Small intestine (tissue), 7 donors: Measurements from ENCODE around the gene CCDC93. TPM values are rescaled to one million over a fixed set of nuclear protein-coding genes. Genes with fewer than 3 reads are reported as not detected.

Source experiments
- DNase-seq, 2 donors: peaks; one replicate each; pipeline versions ENCODE4 v3.0.0 to v3.0.0-alpha.2; 2013
- FAIRE-seq: peaks from 2 replicates; lab custom pipeline; 2012; peaks lifted over from hg19 to GRCh38; lab: Jason Lieb, UNC
- H3K27ac ChIP-seq, 3 donors: one replicate each; pipeline ENCODE4 v1.5.1; 2013; ENCODE audit warnings: low read length in 2 of 3, mild to moderate bottlenecking in 2 of 3, control low read depth in 1 of 3, inconsistent platforms in 1 of 3, low read depth in 1 of 3, moderate library complexity in 1 of 3
- H3K27me3 ChIP-seq, 3 donors: one replicate each; pipeline ENCODE4 v1.6.1; 2013; ENCODE audit warnings: low read length in 3 of 3, inconsistent platforms in 1 of 3; ENCODE audit not compliant: control insufficient read depth in 3 of 3, insufficient read depth in 3 of 3
- H3K36me3 ChIP-seq, 3 donors: one replicate each; pipeline ENCODE4 v1.6.1; 2013; ENCODE audit warnings: low read length in 3 of 3, inconsistent platforms in 1 of 3, low read depth in 1 of 3, mild to moderate bottlenecking in 1 of 3, moderate library complexity in 1 of 3; ENCODE audit not compliant: control insufficient read depth in 3 of 3, insufficient read depth in 2 of 3
- H3K4me1 ChIP-seq, 3 donors: one replicate each; pipeline ENCODE4 v1.6.1; 2013; ENCODE audit warnings: low read length in 2 of 3, inconsistent platforms in 1 of 3, low read depth in 1 of 3, mild to moderate bottlenecking in 1 of 3, moderate library complexity in 1 of 3; ENCODE audit not compliant: control insufficient read depth in 3 of 3, insufficient read depth in 2 of 3
- H3K4me3 ChIP-seq, 3 donors: one replicate each; pipeline ENCODE4 v1.5.1; 2013; ENCODE audit warnings: low read length in 3 of 3, control low read depth in 1 of 3, inconsistent platforms in 1 of 3, low read depth in 1 of 3, mild to moderate bottlenecking in 1 of 3, moderate library complexity in 1 of 3
- H3K9me3 ChIP-seq, 2 donors: one replicate each; pipeline ENCODE4 v1.6.1; 2013; ENCODE audit warnings: low read depth in 1 of 2, low read length in 1 of 2; ENCODE audit not compliant: control insufficient read depth in 2 of 2, insufficient read depth in 1 of 2
- WGBS, 3 donors: extraction: QIAGEN DNeasy Blood & Tissue Kit; methylation state at CpG; one replicate each; pipeline ENCODE4 v1.1.7; 2013; 5-methylcytosine and 5-hydroxymethylcytosine counted together
- polyA plus RNA-seq, 4 donors: library from polyadenylated mRNA; stranded (reverse) in 3 of 4; unstranded in 1 of 4; fragments of 200-250 nt in 3 of 4; fragments of 120-200 nt in 1 of 4; gene quantifications; one replicate each; pipeline versions ENCODE4 v1.2.1 to v1.2.3, GENCODE V29; 2013
- donor health status: healthy with polysubstance abuse.
- donor health status: control.
- donor health status: control.
- donor health status: Bipolar disorder and iron deficiency.
- donor health status: healthy.

CCDC93 gene
- polyA plus RNA-seq, 4 donors, result 7.2 to 44.0 (median 12.0) TPM

GRCh38 chr2:117997872-117998454 is 15.9 kb downstream of the CCDC93 start:
- Histone ChIP-seq H3K4me3 (no peak overlapping the region), H3K9me3 (no peaks in the 10 kb centered on the region), H3K27me3 (no peaks in the 10 kb centered on the region), H3K4me1 (peaks cover 0 to under 1% (median 0%) of the 10 kb centered on the region in 3 donors), H3K27ac (no peak overlapping the region), H3K36me3 (peaks cover 12 to 55% (median 42%) of the 10 kb centered on the region in 3 donors)
- no peak for DNase-seq
- 85 to 92% (median 86%) methylated on average over 3 of the region's 3 CpGs for WGBS, 3 donors
- no peak for FAIRE-seq

- FAIRE-seq (no peak), DNase-seq (no peak)
- H3K9me3 ChIP-seq, result no peaks in the 10 kb centered on the region
- H3K4me3 ChIP-seq, result no peak overlapping the region
- peaks cover 10 to 50% (median 39%) of the 10 kb centered on the region in 3 donors for H3K36me3 ChIP-seq
- 67 to 83% (median 78%) methylated on average over 3 of the region's 3 CpGs for WGBS, 3 donors
- H3K4me1 ChIP-seq, result no peaks in the 10 kb centered on the region
- peak overlapping the region in 1 of 3 donors; percentile 29 for H3K27ac ChIP-seq
- no peaks in the 10 kb centered on the region for H3K27me3 ChIP-seq
Observed at GRCh38 chr2:117996525-117996924, 17.3 kb downstream of the CCDC93 start.

- Histone ChIP-seq H3K36me3 (peaks cover 5 to 48% (median 34%) of the 10 kb centered on the region in 3 donors), H3K27me3 (no peaks in the 10 kb centered on the region), H3K27ac (no peak overlapping the region), H3K4me3 (no peak overlapping the region), H3K9me3 (no peaks in the 10 kb centered on the region), H3K4me1 (no peaks in the 10 kb centered on the region)
- DNase-seq, result peak; percentile 27 to 64
- FAIRE-seq, result no peak
- WGBS, 3 donors, result 47 to 59% (median 57%) methylated on average over 4 of the region's 4 CpGs
Observed at GRCh38 chr2:117994729-117995128, 19.1 kb downstream of the CCDC93 start.

DNA sequence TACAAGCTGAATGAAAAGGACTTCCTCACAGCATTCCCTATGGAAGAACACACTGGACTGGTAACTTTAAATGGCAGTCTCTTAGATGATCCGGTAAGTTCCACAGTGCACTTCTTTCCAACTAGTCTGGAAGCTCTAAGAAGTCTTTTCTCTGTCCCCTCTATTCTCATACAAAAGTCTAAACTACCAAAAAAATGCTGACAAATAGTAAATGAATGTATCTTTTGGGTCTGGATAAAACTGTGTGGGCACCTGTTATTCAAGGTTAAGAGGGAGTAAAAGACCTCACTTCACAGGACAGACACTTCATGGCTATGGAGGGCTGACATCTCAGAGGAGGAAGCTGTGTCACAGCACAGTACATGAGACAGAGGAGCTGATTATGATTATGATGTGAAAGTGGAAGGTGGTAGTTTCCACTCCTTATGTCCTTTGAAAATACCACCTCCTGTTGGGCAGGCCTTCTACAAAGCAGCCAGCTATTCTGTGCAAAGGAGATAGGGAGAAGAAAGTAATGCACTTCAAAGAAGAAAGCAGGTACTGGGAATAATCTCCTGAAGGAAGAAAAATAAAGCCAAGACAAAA is 23.9 kb downstream of the CCDC93 start:
- Histone ChIP-seq H3K36me3 (peaks cover 6 to 37% (median 29%) of the 10 kb centered on the region in 3 donors), H3K27me3 (no peaks in the 10 kb centered on the region), H3K4me3 (no peak overlapping the region), H3K4me1 (no peaks in the 10 kb centered on the region), H3K9me3 (no peaks in the 10 kb centered on the region), H3K27ac (no peak overlapping the region)
- FAIRE-seq, result no peak
- DNase-seq, result no peak
- WGBS, 3 donors, result 97 to 100% (median 99%) methylated on average over 1 of the region's 1 CpG

- no peak overlapping the region for H3K4me3 ChIP-seq
- no peak for DNase-seq
- WGBS, 3 donors, result 96 to 100% (median 100%) methylated on average over 2 of the region's 2 CpGs
- H3K27ac ChIP-seq, result no peak overlapping the region
- H3K9me3 ChIP-seq, result no peaks in the 10 kb centered on the region
- no peak for FAIRE-seq
- peaks cover 11 to 30% (median 23%) of the 10 kb centered on the region in 3 donors for H3K36me3 ChIP-seq
- H3K4me1 ChIP-seq, result peaks cover 2 to 3% (median 2%) of the 10 kb centered on the region in 3 donors
- no peaks in the 10 kb centered on the region for H3K27me3 ChIP-seq
Observed at GRCh38 chr2:117987121-117987520, 26.7 kb downstream of the CCDC93 start.

GRCh38 chr2:117985092-117985491 is 28.8 kb downstream of the CCDC93 start:
- Histone ChIP-seq H3K9me3 (no peaks in the 10 kb centered on the region), H3K4me3 (no peak overlapping the region), H3K36me3 (peaks cover 11 to 28% (median 20%) of the 10 kb centered on the region in 3 donors), H3K27me3 (no peaks in the 10 kb centered on the region), H3K4me1 (peaks cover 2 to 6% (median 5%) of the 10 kb centered on the region in 3 donors), H3K27ac (no peak overlapping the region)
- 89 to 90% (median 90%) methylated on average over 2 of the region's 2 CpGs for WGBS, 3 donors
- no peak for DNase-seq
- FAIRE-seq, result no peak

DNA sequence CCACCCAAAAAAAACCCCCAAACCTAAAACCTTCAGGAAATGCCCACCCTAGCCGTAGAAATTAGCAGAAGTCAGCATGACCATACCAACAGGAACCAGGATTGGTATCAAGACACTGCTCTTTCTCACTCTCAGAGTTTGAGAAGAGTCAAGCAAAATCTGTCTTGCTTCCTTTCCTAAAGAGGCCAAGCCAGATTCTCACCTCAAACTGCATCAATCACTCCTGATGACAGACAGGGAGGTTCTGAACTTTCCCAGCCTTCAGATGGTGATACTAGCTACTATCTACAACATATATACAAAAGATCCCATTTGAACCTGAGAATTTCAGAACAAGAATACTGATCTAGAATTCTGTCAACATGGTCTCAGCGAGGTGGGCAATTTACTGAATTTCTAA is 29.7 kb downstream of the CCDC93 start:
- no peaks in the 10 kb centered on the region for H3K9me3 ChIP-seq
- FAIRE-seq, result no peak
- no peak overlapping the region for H3K27ac ChIP-seq
- peaks cover 2 to 6% (median 5%) of the 10 kb centered on the region in 3 donors for H3K4me1 ChIP-seq
- H3K27me3 ChIP-seq, result no peaks in the 10 kb centered on the region
- H3K4me3 ChIP-seq, result no peak overlapping the region
- 97 to 100% (median 98%) methylated on average over 2 of the region's 2 CpGs for WGBS, 3 donors
- peaks cover 11 to 29% (median 17%) of the 10 kb centered on the region in 3 donors for H3K36me3 ChIP-seq
- DNase-seq, result no peak

DNA sequence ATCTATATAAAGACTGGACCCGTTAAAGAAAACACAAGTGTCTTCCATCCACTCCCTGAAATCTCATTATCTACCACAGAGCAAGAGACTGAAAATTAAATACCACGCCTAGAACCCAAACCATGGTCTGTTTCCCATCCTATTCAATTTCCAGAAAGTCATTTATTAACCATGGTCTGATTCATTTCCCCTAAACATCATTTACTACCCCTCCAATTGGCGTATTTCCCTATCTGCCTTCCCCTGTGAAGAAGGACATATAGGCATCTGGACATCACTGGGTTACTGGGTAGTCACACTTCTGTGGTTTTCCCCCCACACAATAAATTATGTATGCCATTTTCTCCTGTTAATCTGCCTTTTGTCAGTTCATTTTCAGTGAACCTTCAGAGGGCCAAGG is 30.8 kb downstream of the CCDC93 start:
- Histone ChIP-seq H3K4me3 (no peak overlapping the region), H3K27ac (no peak overlapping the region), H3K9me3 (no peaks in the 10 kb centered on the region), H3K27me3 (no peaks in the 10 kb centered on the region), H3K36me3 (peaks cover 11 to 31% (median 12%) of the 10 kb centered on the region in 3 donors), H3K4me1 (peaks cover 2 to 6% (median 5%) of the 10 kb centered on the region in 3 donors)
- no peak for FAIRE-seq
- 80 to 88% (median 85%) methylated on average over 3 of the region's 3 CpGs for WGBS, 3 donors
- no peak for DNase-seq
